ENCODE data around the gene ZDHHC14. TPM values are rescaled to one million over a fixed set of nuclear protein-coding genes. Genes with fewer than 3 reads are reported as not detected.

The ZDHHC14 gene
- total RNA-seq, 2 experiments from 2014 or later: 7.9 to 32.7 TPM

DNA sequence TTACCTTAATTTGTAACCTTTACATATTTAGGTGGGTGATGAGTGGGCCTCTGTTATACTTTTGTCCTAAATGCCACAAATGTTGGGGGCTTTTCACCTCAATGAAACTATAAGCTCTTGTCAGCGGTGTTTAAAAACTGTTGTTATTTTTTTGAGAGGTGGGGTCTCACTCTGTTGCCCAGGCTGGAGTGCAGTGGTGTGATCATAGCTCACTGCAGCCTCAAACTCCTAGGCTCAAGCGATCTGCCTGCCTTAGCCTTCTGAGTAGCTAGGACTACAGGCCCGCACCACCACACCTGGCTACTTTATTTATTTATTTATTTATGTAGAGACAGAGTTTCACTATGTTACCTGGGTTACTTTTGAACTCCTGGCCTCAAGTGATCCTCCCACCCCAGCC, 66.7 kb downstream of the ZDHHC14 start:
- Mint-ChIP-seq H3K4me1 (peaks cover 14% of the 10 kb centered on the region), H3K27ac (no peak overlapping the region), H3K36me3 (peaks cover 8% of the 10 kb centered on the region), H3K4me3 (no peak overlapping the region), H3K27me3 (peaks cover 3% of the 10 kb centered on the region), H3K9me3 (ENCODE audit: low read depth) (peaks cover 3% of the 10 kb centered on the region)
- CTCF ChIA-PET: no interaction called here
- DNase-seq (no peak), ATAC-seq (no peak)

DNA sequence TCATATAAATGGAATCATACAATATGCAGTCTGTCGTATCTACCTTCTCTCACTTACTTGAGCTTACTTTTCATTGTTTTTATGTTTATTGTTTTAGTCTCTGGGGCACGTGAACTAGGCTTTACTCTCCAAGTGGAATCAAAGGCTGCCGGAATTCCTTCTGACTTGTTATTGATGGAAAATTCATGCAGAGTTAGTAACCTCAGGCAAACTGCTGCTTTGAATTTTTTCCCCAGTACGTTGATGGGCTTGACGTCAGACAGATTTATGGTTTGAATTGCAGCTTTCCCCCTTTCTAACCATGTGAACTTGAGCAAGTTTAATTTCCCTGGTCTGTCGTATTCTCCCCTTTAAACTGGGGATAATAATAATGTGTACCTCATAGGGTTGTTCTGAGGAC, 68.6 kb downstream of the ZDHHC14 start:
- CTCF ChIA-PET: no interaction called here
- no peaks in the 10 kb centered on the region for H3K9me3 Mint-ChIP-seq (ENCODE audit: low read depth)
- H3K4me3 Mint-ChIP-seq: no peak overlapping the region
- no peaks in the 10 kb centered on the region for H3K4me1 Mint-ChIP-seq
- no peak overlapping the region for H3K27ac Mint-ChIP-seq
- H3K27me3 Mint-ChIP-seq: no peaks in the 10 kb centered on the region
- DNase-seq: no peak
- H3K36me3 Mint-ChIP-seq: peaks cover 4% of the 10 kb centered on the region
- no peak for ATAC-seq

DNA sequence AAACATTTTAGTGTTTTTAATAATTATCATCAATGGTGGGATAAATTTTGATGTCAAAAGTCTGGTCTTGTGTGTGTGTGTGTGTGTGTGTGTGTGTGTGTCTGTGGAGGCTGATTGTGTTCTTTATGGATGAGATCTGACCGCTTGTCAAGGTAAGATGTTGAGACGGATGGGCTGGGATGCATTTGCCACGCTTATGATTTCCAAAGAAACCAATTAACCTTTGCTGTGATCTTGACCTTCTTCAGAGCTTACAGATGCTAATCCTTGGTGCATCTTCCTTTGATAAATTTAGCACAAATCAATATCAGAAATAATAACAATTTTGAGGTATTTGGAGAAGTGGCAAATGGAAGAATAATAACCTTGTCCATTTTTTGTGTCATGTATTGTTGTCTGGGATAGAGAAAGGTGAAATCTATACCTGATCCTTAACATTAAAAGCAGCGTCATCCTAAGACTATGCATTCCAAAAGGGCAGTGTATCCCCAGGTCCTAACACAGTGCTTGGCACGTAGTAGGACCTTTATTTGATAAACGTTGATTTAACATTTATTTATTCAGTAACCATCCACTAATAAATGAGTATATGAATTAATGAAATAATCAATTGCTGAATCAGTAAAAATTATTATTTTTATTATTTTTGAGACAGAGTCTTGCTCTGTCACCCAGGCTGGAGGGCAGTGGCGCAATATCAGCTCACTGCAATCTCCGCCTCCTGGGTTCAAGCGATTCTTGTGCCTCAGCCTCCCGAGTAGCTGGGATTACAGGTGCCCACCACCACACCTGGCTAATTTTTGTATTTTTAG, 70.1 kb downstream of the ZDHHC14 start:
- Mint-ChIP-seq H3K27me3 (no peaks in the 10 kb centered on the region), H3K4me1 (peaks cover 6% of the 10 kb centered on the region), H3K27ac (no peak overlapping the region), H3K36me3 (peaks cover 4% of the 10 kb centered on the region), H3K4me3 (no peak overlapping the region), H3K9me3 (ENCODE audit: low read depth) (no peaks in the 10 kb centered on the region)
- CTCF ChIA-PET: no interaction called here
- ATAC-seq (no peak), DNase-seq (no peak)

DNA sequence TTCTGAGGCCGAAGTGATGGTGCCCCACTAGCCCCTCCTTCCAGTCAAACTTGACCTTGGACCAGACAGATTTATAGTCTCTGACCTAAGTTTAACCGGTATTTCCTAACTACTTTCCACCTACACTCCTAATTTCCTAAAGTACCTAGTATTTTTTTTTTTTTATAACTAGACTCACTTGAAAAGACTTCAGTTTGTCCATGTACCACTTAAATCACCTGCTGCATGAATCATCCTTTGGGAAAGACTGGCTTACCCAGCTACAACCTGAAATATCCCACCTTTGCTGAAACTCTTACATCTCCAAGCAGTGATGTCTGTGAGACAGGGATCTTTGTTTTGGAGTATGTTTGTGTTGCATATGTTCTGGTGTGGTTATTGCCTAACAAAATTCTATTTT, 71.1 kb downstream of the ZDHHC14 start:
- H3K9me3 Mint-ChIP-seq (ENCODE audit: low read depth): no peaks in the 10 kb centered on the region
- no peak for ATAC-seq
- no peak overlapping the region for H3K27ac Mint-ChIP-seq
- no peak for DNase-seq
- H3K36me3 Mint-ChIP-seq: peaks cover 4% of the 10 kb centered on the region
- peaks cover 15% of the 10 kb centered on the region for H3K4me1 Mint-ChIP-seq
- H3K27me3 Mint-ChIP-seq: no peaks in the 10 kb centered on the region
- CTCF ChIA-PET: interaction anchor here (1.2 kb wide), 1 partner anchor 8 kb away, joined by 3 read pairs; no protein-coding TSS in a partner anchor
- no peak overlapping the region for H3K4me3 Mint-ChIP-seq

DNA sequence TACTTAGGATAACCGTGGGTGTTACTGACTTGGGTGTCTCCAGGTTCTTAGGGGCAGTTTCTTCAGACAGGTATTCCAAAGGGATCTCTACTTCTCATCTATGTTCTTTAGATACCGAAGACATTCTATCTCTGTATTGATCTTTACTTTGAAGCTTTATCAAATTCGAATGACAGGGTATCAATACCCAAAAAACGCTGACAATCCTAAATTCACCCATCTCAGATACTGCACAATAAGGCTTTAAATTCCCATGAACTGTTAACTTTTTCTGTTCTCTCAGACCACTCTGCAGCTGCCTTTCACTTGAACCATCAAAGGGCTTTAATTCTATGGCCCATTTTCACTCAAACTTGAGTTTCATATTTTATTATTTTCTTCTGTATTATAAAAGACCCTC, 72.1 kb downstream of the ZDHHC14 start:
- H3K4me1 Mint-ChIP-seq: peaks cover 22% of the 10 kb centered on the region
- DNase-seq: no peak
- H3K27me3 Mint-ChIP-seq: no peaks in the 10 kb centered on the region
- no peak overlapping the region for H3K27ac Mint-ChIP-seq
- no peaks in the 10 kb centered on the region for H3K9me3 Mint-ChIP-seq (ENCODE audit: low read depth)
- H3K4me3 Mint-ChIP-seq: no peak overlapping the region
- peaks cover 4% of the 10 kb centered on the region for H3K36me3 Mint-ChIP-seq
- no peak for ATAC-seq
- CTCF ChIA-PET: interaction anchor here (0.7 to 1.2 kb wide), 2 partner anchors 9 to 534 kb away, joined by 3 read pairs; no protein-coding TSS in a partner anchor

DNA sequence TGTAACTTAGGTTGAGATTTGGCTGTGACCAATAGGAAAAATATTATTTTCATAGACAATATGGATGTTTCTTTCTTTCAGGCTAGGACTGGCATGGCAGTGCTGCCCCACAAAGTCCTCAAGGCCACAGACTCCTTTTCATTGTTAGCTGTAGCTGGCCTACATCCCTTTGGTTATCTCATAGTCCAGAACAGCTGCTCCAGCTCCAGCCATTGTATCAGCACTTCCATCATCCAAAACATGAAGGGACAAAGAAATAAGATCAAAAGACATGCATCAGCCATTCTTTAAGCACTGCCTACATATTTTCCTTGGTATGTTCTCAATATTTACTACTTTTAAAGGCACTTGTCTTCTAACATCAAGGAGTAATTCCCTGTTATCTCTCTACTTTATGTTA, 73.0 kb downstream of the ZDHHC14 start:
- H3K9me3 Mint-ChIP-seq (ENCODE audit: low read depth): no peaks in the 10 kb centered on the region
- no peak overlapping the region for H3K27ac Mint-ChIP-seq
- H3K36me3 Mint-ChIP-seq: peaks cover 4% of the 10 kb centered on the region
- H3K27me3 Mint-ChIP-seq: no peaks in the 10 kb centered on the region
- CTCF ChIA-PET: no interaction called here
- no peak overlapping the region for H3K4me3 Mint-ChIP-seq
- no peak for DNase-seq
- no peak for ATAC-seq
- H3K4me1 Mint-ChIP-seq: peaks cover 23% of the 10 kb centered on the region

DNA sequence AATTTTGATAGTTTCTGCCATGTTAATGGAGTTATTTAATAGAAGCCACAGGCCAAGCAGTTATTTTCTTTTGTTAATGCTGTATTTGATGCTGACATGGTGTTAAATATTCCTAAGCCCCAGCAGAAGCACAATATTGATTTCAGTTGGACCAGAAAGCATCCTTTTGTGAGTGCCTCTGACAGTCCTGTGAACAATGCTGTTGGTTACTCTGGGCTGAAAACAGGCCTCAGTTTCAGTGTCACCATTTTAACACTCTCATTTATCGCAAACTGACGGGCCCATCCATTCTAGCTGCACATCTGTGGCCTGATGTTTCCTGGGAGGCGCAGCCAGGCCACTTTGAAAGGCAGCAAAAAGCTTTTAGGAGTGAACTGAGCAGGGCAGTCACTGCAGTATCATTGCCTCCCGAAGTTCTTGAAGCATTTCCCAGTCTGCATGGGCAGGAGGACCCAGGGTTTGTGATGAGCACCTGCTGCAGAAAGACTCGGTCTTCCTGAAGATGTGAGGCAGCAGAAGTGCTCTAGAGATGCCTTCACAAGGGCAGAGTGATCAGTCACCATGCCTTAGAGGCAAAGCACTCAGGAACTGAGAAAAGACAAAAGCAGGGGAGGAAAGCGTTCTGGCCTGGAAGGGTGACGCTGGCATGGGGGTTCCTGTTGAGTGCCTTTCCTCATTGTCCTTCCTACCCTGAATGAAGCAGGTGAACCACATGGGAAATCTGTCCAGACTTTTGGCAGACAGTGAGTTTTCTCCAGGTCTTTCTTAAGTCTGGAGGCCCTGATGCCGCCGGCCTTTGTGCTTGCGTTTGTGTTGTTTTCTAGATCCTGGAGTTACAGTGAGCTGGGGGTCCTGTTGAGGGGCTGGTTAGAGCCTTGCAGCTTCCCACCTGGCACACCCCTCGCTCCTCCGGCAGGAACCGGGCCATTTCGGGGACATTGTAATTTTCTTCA, 74.0 kb downstream of the ZDHHC14 start:
- H3K27ac Mint-ChIP-seq: no peak overlapping the region
- CTCF ChIA-PET: interaction anchor here (1.3 kb wide), 1 partner anchor 72 kb away, joined by 3 read pairs; no protein-coding TSS in a partner anchor

DNA sequence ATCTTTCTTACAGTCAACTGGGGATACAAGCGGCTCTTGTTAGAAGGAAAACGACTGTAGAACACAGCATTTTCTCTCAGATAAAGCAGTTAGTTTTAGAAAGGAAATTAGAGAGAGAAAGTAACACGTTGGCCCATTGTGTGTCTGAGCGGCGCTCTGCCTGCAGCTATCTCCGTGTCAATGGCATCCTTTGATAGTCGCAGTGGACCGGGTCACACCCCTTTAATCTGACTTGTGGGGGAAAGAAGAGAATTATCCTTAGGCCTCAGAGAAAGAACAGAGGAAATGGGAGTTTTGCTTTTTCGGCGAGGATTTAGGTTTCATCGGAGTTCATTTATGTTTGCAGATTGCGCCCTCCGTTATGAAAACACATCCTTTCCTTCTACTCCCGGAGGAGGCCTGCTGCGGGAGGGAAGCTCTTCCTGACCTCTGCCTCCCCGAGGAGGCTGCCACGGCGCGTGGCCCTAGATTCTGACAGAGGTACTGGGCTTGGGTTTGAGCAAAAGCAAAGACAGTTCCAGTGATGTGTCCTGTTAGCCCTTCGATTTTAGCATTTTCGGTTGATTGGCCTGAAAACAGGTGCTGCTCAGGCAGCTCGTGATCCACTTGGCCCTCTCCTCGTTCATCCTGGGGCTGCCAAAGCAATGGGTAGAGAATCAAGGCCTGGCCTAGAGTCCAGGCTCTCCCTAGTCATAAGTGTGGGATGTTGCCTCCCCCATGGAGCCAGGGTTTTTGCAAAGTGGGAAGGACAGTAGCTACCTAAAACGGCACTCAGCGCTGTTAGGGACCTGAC, 74.9 kb downstream of the ZDHHC14 start:
- H3K4me1 Mint-ChIP-seq: peaks cover 37% of the 10 kb centered on the region
- no peaks in the 10 kb centered on the region for H3K9me3 Mint-ChIP-seq (ENCODE audit: low read depth)
- DNase-seq (no peak), ATAC-seq (no peak)
- H3K4me3 Mint-ChIP-seq: no peak overlapping the region
- CTCF ChIA-PET: interaction anchor here (0.8 to 1.3 kb wide), 2 partner anchors 10 to 71 kb away, joined by 3 read pairs; no protein-coding TSS in a partner anchor
- no peaks in the 10 kb centered on the region for H3K27me3 Mint-ChIP-seq
- H3K27ac Mint-ChIP-seq: no peak overlapping the region
- peaks cover 7% of the 10 kb centered on the region for H3K36me3 Mint-ChIP-seq

More for the DNA sequence above, 74.0 kb downstream of the ZDHHC14 start:
- Mint-ChIP-seq H3K9me3 (ENCODE audit: low read depth) (no peaks in the 10 kb centered on the region), H3K27me3 (no peaks in the 10 kb centered on the region), H3K4me1 (peaks cover 30% of the 10 kb centered on the region), H3K4me3 (no peak overlapping the region), H3K36me3 (peaks cover 7% of the 10 kb centered on the region)
- ATAC-seq (no peak), DNase-seq (no peak)

DNA sequence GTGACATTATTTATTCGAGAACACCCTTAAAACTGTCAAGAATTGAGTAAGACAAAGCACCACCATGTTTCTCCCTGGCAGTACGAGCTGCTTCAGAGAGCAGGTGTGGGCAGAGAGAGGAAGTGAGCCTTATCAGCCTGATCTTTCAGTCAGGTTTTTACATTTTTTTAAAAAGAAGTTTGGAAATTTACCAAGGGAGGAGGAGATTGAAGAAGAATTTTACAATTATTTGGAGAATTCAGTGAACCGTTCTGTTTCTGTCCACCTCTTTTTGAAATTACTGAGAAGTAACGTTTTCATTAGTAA, 75.5 kb downstream of the ZDHHC14 start:
- H3K27ac Mint-ChIP-seq: peak overlapping the region; percentile 14
- H3K27me3 Mint-ChIP-seq: no peaks in the 10 kb centered on the region
- ATAC-seq (peak; percentile 48), DNase-seq (no peak)
- CTCF ChIA-PET: interaction anchor here (0.8 to 1.3 kb wide), 2 partner anchors 10 to 71 kb away, joined by 3 read pairs; no protein-coding TSS in a partner anchor
- peaks cover 7% of the 10 kb centered on the region for H3K36me3 Mint-ChIP-seq
- no peaks in the 10 kb centered on the region for H3K9me3 Mint-ChIP-seq (ENCODE audit: low read depth)
- no peak overlapping the region for H3K4me3 Mint-ChIP-seq
- H3K4me1 Mint-ChIP-seq: peaks cover 42% of the 10 kb centered on the region

DNA sequence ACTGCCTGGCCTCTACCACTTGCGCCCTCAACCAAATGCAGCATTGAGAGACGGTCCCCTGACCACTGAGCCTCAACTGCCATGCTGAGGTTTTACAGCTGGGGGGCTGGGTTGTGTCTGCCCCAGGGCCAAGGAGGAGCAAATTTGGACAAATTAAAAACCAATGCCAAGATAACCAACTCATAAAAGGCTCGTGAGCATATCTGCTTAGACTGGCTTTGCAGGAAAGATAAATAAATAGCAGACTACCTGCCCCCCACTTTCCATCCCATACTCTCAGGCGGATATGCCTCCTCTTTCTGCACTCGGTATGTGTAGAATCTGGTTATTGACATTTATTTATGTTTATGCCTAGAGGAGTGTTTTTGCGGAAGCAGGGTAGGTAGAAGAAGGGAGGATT, 76.8 kb downstream of the ZDHHC14 start:
- H3K27me3 Mint-ChIP-seq: no peaks in the 10 kb centered on the region
- peaks cover 45% of the 10 kb centered on the region for H3K4me1 Mint-ChIP-seq
- ATAC-seq (no peak), DNase-seq (no peak)
- H3K27ac Mint-ChIP-seq: no peak overlapping the region
- peaks cover 7% of the 10 kb centered on the region for H3K36me3 Mint-ChIP-seq
- H3K4me3 Mint-ChIP-seq: no peak overlapping the region
- CTCF ChIA-PET: interaction anchor here (0.7 kb wide), 1 partner anchor 133 kb away, joined by 4 read pairs; no protein-coding TSS in a partner anchor
- H3K9me3 Mint-ChIP-seq (ENCODE audit: low read depth): no peaks in the 10 kb centered on the region

DNA sequence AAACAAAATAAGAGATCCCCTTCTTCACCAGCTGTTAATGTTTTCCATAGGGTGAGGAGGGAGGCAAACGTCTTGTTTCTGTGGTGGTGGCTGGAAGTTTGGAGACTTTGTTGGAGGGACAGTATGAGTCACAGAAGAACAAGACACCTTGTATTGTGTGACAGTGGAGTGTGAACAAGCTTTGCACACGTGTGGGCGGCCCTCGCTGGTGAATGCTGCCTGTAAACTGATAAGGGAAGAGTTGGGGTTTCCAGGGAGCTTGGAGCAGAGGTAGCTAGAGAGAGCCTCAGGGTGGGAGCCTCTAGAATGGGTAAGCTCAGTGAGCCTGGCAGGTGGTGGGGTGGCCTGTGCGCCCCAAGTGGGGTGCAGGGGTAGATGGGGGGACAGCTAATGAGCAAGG, 78.3 kb downstream of the ZDHHC14 start:
- CTCF ChIA-PET: interaction anchor here (0.7 to 1.3 kb wide), 5 partner anchors 39 to 582 kb away, joined by 3 to 4 read pairs (median 3); no protein-coding TSS in a partner anchor
- Mint-ChIP-seq H3K4me1 (peaks cover 51% of the 10 kb centered on the region), H3K4me3 (no peak overlapping the region), H3K9me3 (ENCODE audit: low read depth) (no peaks in the 10 kb centered on the region), H3K36me3 (peaks cover 4% of the 10 kb centered on the region), H3K27ac (no peak overlapping the region), H3K27me3 (no peaks in the 10 kb centered on the region)
- ATAC-seq (no peak), DNase-seq (no peak)

DNA sequence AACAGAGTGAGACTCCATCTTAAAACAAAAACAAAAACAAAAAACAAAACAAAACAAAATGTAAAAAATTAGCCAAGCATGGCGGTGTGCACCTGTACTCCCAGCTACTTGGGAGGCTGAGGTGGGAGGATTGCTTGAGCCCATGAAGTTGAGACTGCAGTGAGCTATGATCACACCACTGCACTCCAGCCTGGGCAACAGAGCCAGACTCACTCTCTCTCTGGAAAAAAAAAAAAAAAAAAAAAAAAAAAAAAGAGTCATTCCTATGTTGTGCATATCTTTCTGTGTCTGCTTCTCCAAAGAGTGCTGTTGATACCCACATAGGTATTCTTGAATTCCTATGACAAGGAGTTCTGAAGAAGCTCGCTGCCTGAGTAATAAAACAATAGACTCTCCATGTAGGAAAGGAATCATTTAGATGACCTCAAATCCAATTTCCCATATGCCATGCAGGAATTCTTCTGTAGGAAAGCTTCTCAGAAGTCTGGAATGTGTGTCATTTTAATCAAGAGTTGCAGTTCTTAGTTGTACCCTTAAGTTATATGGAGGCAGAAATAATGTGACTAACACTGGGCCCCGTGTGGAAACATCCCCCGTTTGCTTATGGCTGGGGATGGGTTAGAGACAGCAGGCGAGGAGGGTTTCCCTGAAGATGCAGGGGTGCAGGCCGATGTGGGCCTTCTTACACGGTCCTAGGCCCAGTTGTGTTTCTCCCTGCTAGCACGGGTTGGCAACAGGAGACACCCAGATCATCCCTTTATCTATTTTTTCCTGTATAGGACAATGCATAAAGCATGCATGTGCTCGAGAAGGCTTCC, 79.4 kb downstream of the ZDHHC14 start:
- CTCF ChIA-PET: interaction anchor here (0.9 to 1.3 kb wide), 4 partner anchors 38 to 79 kb away, joined by 3 to 4 read pairs (median 4); no protein-coding TSS in a partner anchor
- Mint-ChIP-seq H3K36me3 (peaks cover 6% of the 10 kb centered on the region), H3K4me3 (no peak overlapping the region), H3K9me3 (ENCODE audit: low read depth) (no peaks in the 10 kb centered on the region), H3K27me3 (no peaks in the 10 kb centered on the region), H3K4me1 (peaks cover 60% of the 10 kb centered on the region), H3K27ac (peak overlapping the region; percentile 71)
- peak; percentile 13 for ATAC-seq
- no peak for DNase-seq

All from activated CD8-positive, alpha-beta memory T cell treated with anti-CD3 and anti-CD28 coated beads, Interleukin-2, amount 10 ng/mL, durations not matched to agents 7 days and 5 days (primary cell).